GM21381 (cell line): ENCODE measurements around the gene CYB5A.

ENCODE experiments used
- ATAC-seq: cut with Tn5 transposase; IDR thresholded peaks from one replicate; pipeline ENCODE4 v1.9.1; 2021; ENCODE audit warnings: mild to moderate bottlenecking, moderate library complexity; ENCODE audit not compliant: unreplicated experiment

CYB5A gene

GRCh38 chr18:74221081-74221480 is 70.7 kb downstream of the CYB5A start:
- no peak for ATAC-seq

- ATAC-seq = no peak
Observed at GRCh38 chr18:74219056-74219455, 72.7 kb downstream of the CYB5A start.

- no peak for ATAC-seq
Observed at GRCh38 chr18:74217476-74218143, 74.2 kb downstream of the CYB5A start.

- ATAC-seq = no peak
Observed at GRCh38 chr18:74216661-74217110, 75.1 kb downstream of the CYB5A start.

- ATAC-seq = no peak
Observed at GRCh38 chr18:74215863-74216262, 75.9 kb downstream of the CYB5A start.

GRCh38 chr18:74213429-74213828 is 78.3 kb downstream of the CYB5A start:
- ATAC-seq = no peak

GRCh38 chr18:74204526-74205152 is 87.1 kb downstream of the CYB5A start:
- no peak for ATAC-seq

- no peak for ATAC-seq
Observed at GRCh38 chr18:74203811-74204210, 88.0 kb downstream of the CYB5A start.
